Neural cell (in vitro differentiated cells): ENCODE data around the gene CHD6. TPM values are rescaled to one million over a fixed set of nuclear protein-coding genes. Genes with fewer than 3 reads are reported as not detected.

ENCODE experiments used
- H2AFZ ChIP-seq: fragments of 200-600, 300-800 bp; sonication (generic), shearing (Covaris generic); 2 replicates; pipeline ENCODE4 v1.6.0; 2014; ENCODE audit warnings: low read depth, mild to moderate bottlenecking, antibody characterized with exemption, low read length, moderate library complexity
- H3F3A ChIP-seq: fragments of 200-600 bp; shearing (Covaris generic); 2 replicates; pipeline ENCODE4 v1.6.1; 2016; ENCODE audit warnings: mild to moderate bottlenecking, moderate library complexity, mixed read lengths, antibody characterized with exemption, low read length; ENCODE audit not compliant: insufficient read depth, poor library complexity, severe bottlenecking
- H3K27ac ChIP-seq: fragments of 200-600, 300-800 bp; sonication (generic), shearing (Covaris generic); 2 replicates; pipeline ENCODE4 v1.5.1; 2014; ENCODE audit warnings: mild to moderate bottlenecking, low read length, moderate library complexity
- H3K27me3 ChIP-seq: fragments of 300-800, 200-600 bp; sonication (generic), shearing (Covaris generic); 2 replicates; pipeline ENCODE4 v1.6.0; 2014; ENCODE audit warnings: mild to moderate bottlenecking, low read depth, low read length, moderate library complexity; ENCODE audit not compliant: insufficient read depth
- H3K36me3 ChIP-seq: fragments of 300-800, 200-600 bp; sonication (generic), shearing (Covaris generic); 2 replicates; pipeline ENCODE4 v1.5.1; 2014; ENCODE audit warnings: mild to moderate bottlenecking, antibody characterized with exemption, low read length, moderate library complexity; ENCODE audit not compliant: insufficient read depth
- H3K4me2 ChIP-seq: fragments of 300-800, 200-600 bp; sonication (generic), shearing (Covaris generic); 2 replicates; pipeline ENCODE4 v1.6.0; 2014; ENCODE audit warnings: mild to moderate bottlenecking, low read length
- H3K4me3 ChIP-seq: fragments of 300-800, 200-600 bp; sonication (generic), shearing (Covaris generic); 2 replicates; pipeline ENCODE4 v1.5.1; 2014; ENCODE audit warnings: mild to moderate bottlenecking, low read length, moderate library complexity
- H3K79me2 ChIP-seq: fragments of 200-600 bp; shearing (Covaris generic); replicated peaks from 2 replicates; pipeline ENCODE4 v1.6.0; 2014; ENCODE audit warnings: mild to moderate bottlenecking, low read length, moderate library complexity; ENCODE audit not compliant: insufficient read depth
- H3K9ac ChIP-seq: fragments of 300-800, 200-600 bp; sonication (generic), shearing (Covaris generic); 2 replicates; pipeline ENCODE4 v1.6.1; 2016; ENCODE audit warnings: mild to moderate bottlenecking, low read length, mixed read lengths
- H3K9me2 ChIP-seq: fragments of 200-600 bp; shearing (Covaris generic); 2 replicates; pipeline ENCODE4 v1.6.1; 2016; ENCODE audit warnings: mild to moderate bottlenecking, low read length, mixed read lengths; ENCODE audit not compliant: insufficient read depth
- H3K9me3 ChIP-seq: fragments of 200-600, 300-800 bp; sonication (generic), shearing (Covaris generic); 2 replicates; pipeline ENCODE4 v1.6.1; 2016; ENCODE audit warnings: mild to moderate bottlenecking, mixed run types, low read length, moderate library complexity, mixed read lengths
- H4K20me1 ChIP-seq: fragments of 200-600 bp; shearing (Covaris generic); 2 replicates; pipeline ENCODE4 v1.6.1; 2016; ENCODE audit warnings: mild to moderate bottlenecking, mixed run types; ENCODE audit not compliant: insufficient read depth
- CTCF ChIP-seq: fragments of 450-650 bp; IDR thresholded peaks from 2 replicates; pipeline ENCODE4 v1.5.1; 2014; ENCODE audit warnings: antibody characterized with exemption, mild to moderate bottlenecking, moderate library complexity; ENCODE audit not compliant: poor library complexity, severe bottlenecking
- EP300 ChIP-seq: fragments of 450-650 bp; conservative IDR thresholded peaks from 2 replicates; pipeline ENCODE4 v1.6.1; 2014; ENCODE audit warnings: antibody characterized with exemption, mild to moderate bottlenecking, moderate library complexity; ENCODE audit not compliant: poor library complexity, severe bottlenecking
- EZH2 ChIP-seq: fragments of 200-600, 300-800 bp; shearing (Covaris generic), sonication (generic); IDR thresholded peaks from 2 replicates; pipeline ENCODE4 v1.6.1; 2014; ENCODE audit warnings: antibody characterized with exemption, low read length, borderline replicate concordance, mild to moderate bottlenecking; ENCODE audit not compliant: insufficient read depth, poor library complexity, severe bottlenecking
- MXI1 ChIP-seq: fragments of 450-650 bp; conservative IDR thresholded peaks from 2 replicates; pipeline ENCODE4 v1.6.1; 2014; ENCODE audit warnings: antibody characterized with exemption, mild to moderate bottlenecking; ENCODE audit not compliant: poor library complexity, severe bottlenecking
- POLR2AphosphoS5 ChIP-seq: IDR thresholded peaks from 2 replicates; pipeline ENCODE4 v1.6.1; 2012
- RAD21 ChIP-seq: fragments of 450-650 bp; conservative IDR thresholded peaks from 2 replicates; pipeline ENCODE4 v1.6.1; 2014; ENCODE audit warnings: antibody characterized with exemption, mild to moderate bottlenecking, moderate library complexity
- SMC3 ChIP-seq: fragments of 450-650 bp; conservative IDR thresholded peaks from 2 replicates; pipeline ENCODE4 v1.6.1; 2014; ENCODE audit warnings: antibody characterized with exemption, mild to moderate bottlenecking, moderate library complexity; ENCODE audit not compliant: poor library complexity
- TAF1 ChIP-seq: IDR thresholded peaks from 2 replicates; pipeline ENCODE4 v1.6.1; 2012; ENCODE audit warnings: low read depth
- polyA plus RNA-seq: library from polyadenylated mRNA; depleted of rRNA; stranded (reverse); fragments of >200 nt; gene quantifications from 2 replicates; pipeline ENCODE4 v1.2.3, GENCODE V29; 2014
- TF ChIP-seq, protein P1 (sequence below): IDR thresholded peaks from 2 replicates; pipeline ENCODE4 v1.6.1; 2012; ENCODE audit warnings: borderline replicate concordance

Gene CHD6
- polyA plus RNA-seq, 1 donor from 2014 or later, result 22.9 TPM

- TF ChIP-seq EP300 (no peak), SMC3 (no peak), RAD21 (no peak), MXI1 (no peak)
- H3K27ac ChIP-seq, result no peak overlapping the region
- no peaks in the 10 kb centered on the region for H3F3A ChIP-seq
- no peaks in the 10 kb centered on the region for H4K20me1 ChIP-seq
- peaks cover 4% of the 10 kb centered on the region for H3K36me3 ChIP-seq
- H3K27me3 ChIP-seq, result no peaks in the 10 kb centered on the region
- no peak overlapping the region for H2AFZ ChIP-seq
- peaks cover 78% of the 10 kb centered on the region for H3K79me2 ChIP-seq
- no peak overlapping the region for H3K9ac ChIP-seq
- no peaks in the 10 kb centered on the region for H3K9me2 ChIP-seq
- H3K4me2 ChIP-seq, result no peak overlapping the region
- H3K4me3 ChIP-seq, result no peak overlapping the region
- no peaks in the 10 kb centered on the region for H3K9me3 ChIP-seq
Measured at GRCh38 chr20:41566896-41567527, 51.2 kb downstream of the CHD6 start.

- H3K27ac ChIP-seq, result no peak overlapping the region
- H3K9me2 ChIP-seq, result no peaks in the 10 kb centered on the region
- no peaks in the 10 kb centered on the region for H3F3A ChIP-seq
- no peak overlapping the region for H3K9ac ChIP-seq
- no peaks in the 10 kb centered on the region for H4K20me1 ChIP-seq
- no peaks in the 10 kb centered on the region for H3K27me3 ChIP-seq
- H3K79me2 ChIP-seq, result peaks cover 79% of the 10 kb centered on the region
- H3K4me2 ChIP-seq, result no peak overlapping the region
- H2AFZ ChIP-seq, result no peak overlapping the region
- H3K9me3 ChIP-seq, result no peaks in the 10 kb centered on the region
- H3K36me3 ChIP-seq, result peaks cover 4% of the 10 kb centered on the region
- H3K4me3 ChIP-seq, result no peak overlapping the region
- no peak for TF ChIP-seq TAF1
- no peak for TF ChIP-seq SMC3
- TF ChIP-seq EZH2, result no peak
- TF ChIP-seq EP300, result no peak
- no peak for TF ChIP-seq MXI1
- TF ChIP-seq, protein P1, sequence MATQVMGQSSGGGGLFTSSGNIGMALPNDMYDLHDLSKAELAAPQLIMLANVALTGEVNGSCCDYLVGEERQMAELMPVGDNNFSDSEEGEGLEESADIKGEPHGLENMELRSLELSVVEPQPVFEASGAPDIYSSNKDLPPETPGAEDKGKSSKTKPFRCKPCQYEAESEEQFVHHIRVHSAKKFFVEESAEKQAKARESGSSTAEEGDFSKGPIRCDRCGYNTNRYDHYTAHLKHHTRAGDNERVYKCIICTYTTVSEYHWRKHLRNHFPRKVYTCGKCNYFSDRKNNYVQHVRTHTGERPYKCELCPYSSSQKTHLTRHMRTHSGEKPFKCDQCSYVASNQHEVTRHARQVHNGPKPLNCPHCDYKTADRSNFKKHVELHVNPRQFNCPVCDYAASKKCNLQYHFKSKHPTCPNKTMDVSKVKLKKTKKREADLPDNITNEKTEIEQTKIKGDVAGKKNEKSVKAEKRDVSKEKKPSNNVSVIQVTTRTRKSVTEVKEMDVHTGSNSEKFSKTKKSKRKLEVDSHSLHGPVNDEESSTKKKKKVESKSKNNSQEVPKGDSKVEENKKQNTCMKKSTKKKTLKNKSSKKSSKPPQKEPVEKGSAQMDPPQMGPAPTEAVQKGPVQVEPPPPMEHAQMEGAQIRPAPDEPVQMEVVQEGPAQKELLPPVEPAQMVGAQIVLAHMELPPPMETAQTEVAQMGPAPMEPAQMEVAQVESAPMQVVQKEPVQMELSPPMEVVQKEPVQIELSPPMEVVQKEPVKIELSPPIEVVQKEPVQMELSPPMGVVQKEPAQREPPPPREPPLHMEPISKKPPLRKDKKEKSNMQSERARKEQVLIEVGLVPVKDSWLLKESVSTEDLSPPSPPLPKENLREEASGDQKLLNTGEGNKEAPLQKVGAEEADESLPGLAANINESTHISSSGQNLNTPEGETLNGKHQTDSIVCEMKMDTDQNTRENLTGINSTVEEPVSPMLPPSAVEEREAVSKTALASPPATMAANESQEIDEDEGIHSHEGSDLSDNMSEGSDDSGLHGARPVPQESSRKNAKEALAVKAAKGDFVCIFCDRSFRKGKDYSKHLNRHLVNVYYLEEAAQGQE, result no peak
- TF ChIP-seq RAD21, result no peak
- TF ChIP-seq CTCF, result no peak
- no peak for TF ChIP-seq POLR2AphosphoS5
Measured at GRCh38 chr20:41563087-41563486, 55.1 kb downstream of the CHD6 start.
